SK-N-SH (cell line): ENCODE data around the gene PRKCG.

Experiments used
- CTCF ChIP-seq: fragments of 200-600 bp; sonication (generic); IDR thresholded peaks from 2 replicates; pipeline ENCODE4 v1.6.1; 2017; ENCODE audit warnings: antibody characterized with exemption, mild to moderate bottlenecking, moderate library complexity
- EP300 ChIP-seq, 2 experiments: IDR thresholded peaks; 2 replicates each; pipeline versions ENCODE4 v1.4.0 to v1.6.1; 2012; ENCODE audit warnings: borderline replicate concordance in 1 of 2, low read depth in 1 of 2, low read length in 1 of 2
- EZH2phosphoT487 ChIP-seq: fragments of 200-600 bp; sonication (generic); IDR thresholded peaks from 2 replicates; pipeline ENCODE4 v1.6.1; 2017; ENCODE audit warnings: low read depth, mixed run types, mild to moderate bottlenecking, antibody characterized with exemption, moderate library complexity, borderline replicate concordance
- NFIC ChIP-seq: IDR thresholded peaks from 2 replicates; pipeline ENCODE4 v1.4.0; 2012; ENCODE audit warnings: borderline replicate concordance
- POLR2AphosphoS5 ChIP-seq: IDR thresholded peaks from 2 replicates; pipeline ENCODE4 v1.6.1; 2012; ENCODE audit warnings: low read depth, low read length
- RCOR1 ChIP-seq: fragments of 150-350 bp; IDR thresholded peaks from 2 replicates; pipeline ENCODE4 v1.6.1; 2017; ENCODE audit warnings: antibody characterized with exemption, low read length
- RXRA ChIP-seq: IDR thresholded peaks from 2 replicates; pipeline ENCODE4 v1.4.0; 2012; ENCODE audit warnings: low read depth, mild to moderate bottlenecking, borderline replicate concordance
- SIN3A ChIP-seq: IDR thresholded peaks from 2 replicates; pipeline ENCODE4 v1.6.1; 2012; ENCODE audit warnings: low read depth, mild to moderate bottlenecking, low read length, moderate library complexity, borderline replicate concordance

GRCh38 chr19:53868892-53869804 is 12.8 kb upstream of the PRKCG start:
- 0 out of 2 replicates have a peak, but pooled peaks have one; percentile 11 for TF ChIP-seq NFIC
- peak; percentile 17; the same call in 1 of the 2 replicates for TF ChIP-seq CTCF
- peak; percentile 85; the same call in 1 of the 2 replicates for TF ChIP-seq RXRA
- TF ChIP-seq POLR2AphosphoS5: peak; percentile 25; the same call in 1 of the 2 replicates
- peak in 1 of 2 experiments; percentile 49; a peak in 1 of 4 replicates for TF ChIP-seq EP300 (IDR thresholded peaks at IDR 0.05; ENCODE audit: borderline replicate concordance in 1 of 2, low read depth in 1 of 2, low read length in 1 of 2)
- no peak for TF ChIP-seq RCOR1
- no peak; the same call in 1 of the 2 replicates for TF ChIP-seq SIN3A
- no peak for TF ChIP-seq EZH2phosphoT487
